Esophagus muscularis mucosa (tissue), 4 donors: ENCODE measurements around the gene TGFBR3. TPM values are rescaled to one million over a fixed set of nuclear protein-coding genes. Genes with fewer than 3 reads are reported as not detected.

ENCODE experiments used
- DNase-seq: peaks from one replicate; pipeline ENCODE4 v3.0.0-alpha.2; 2017; ENCODE audit errors: extremely low spot score
- H3K27ac ChIP-seq, 4 donors: fragments of 200-600 bp; sonication (generic); replicated peaks in 1 of 4; 1 replicate in 3 of 4; 2 replicates in 1 of 4; pipeline ENCODE4 v1.5.1; 2016 to 2019; ENCODE audit warnings: mild to moderate bottlenecking in 1 of 4
- H3K27me3 ChIP-seq, 4 donors: fragments of 200-600 bp; sonication (generic); one replicate each; pipeline versions ENCODE4 v1.5.1 to v1.6.0; 2016 to 2019
- H3K36me3 ChIP-seq, 4 donors: fragments of 200-600 bp; sonication (generic); one replicate each; pipeline ENCODE4 v1.5.1; 2016 to 2019
- H3K4me1 ChIP-seq, 4 donors: fragments of 200-600 bp; sonication (generic); one replicate each; pipeline ENCODE4 v1.5.1; 2016 to 2019
- H3K4me3 ChIP-seq, 4 donors: fragments of 200-600 bp; sonication (generic); 1 replicate in 2 of 4; 2 replicates in 2 of 4; pipeline ENCODE4 v1.5.1; 2016 to 2019; ENCODE audit warnings: mild to moderate bottlenecking in 4 of 4, moderate library complexity in 1 of 4
- H3K9me3 ChIP-seq, 4 donors: fragments of 200-600 bp; sonication (generic); 1 replicate in 3 of 4; 2 replicates in 1 of 4; pipeline ENCODE4 v1.5.1; 2016 to 2019
- CTCF ChIP-seq, 3 experiments: fragments of 200-600 bp in 2 of 3; fragments of 450-650 bp in 1 of 3; sonication (generic) in 2 of 3; IDR thresholded peaks; one replicate each; pipeline ENCODE4 v1.5.1; 2017 to 2019; ENCODE audit warnings: antibody characterized with exemption in 3 of 3, mild to moderate bottlenecking in 2 of 3, moderate library complexity in 1 of 3
- EP300 ChIP-seq: sonication (generic); formaldehyde crosslinking; IDR thresholded peaks from one replicate; pipeline ENCODE4 v1.6.1; 2017; ENCODE audit warnings: antibody characterized with exemption
- POLR2A ChIP-seq: fragments of 450-650 bp; IDR thresholded peaks from one replicate; pipeline ENCODE4 v1.6.1; 2017; ENCODE audit warnings: antibody characterized with exemption, moderate library complexity, mild to moderate bottlenecking, low read depth
- POLR2AphosphoS5 ChIP-seq, 2 donors: sonication (generic); formaldehyde crosslinking; IDR thresholded peaks; one replicate each; pipeline ENCODE4 v1.6.1; 2017; ENCODE audit warnings: antibody characterized with exemption in 2 of 2
- whole genome bisulfite sequencing: methylation state at CpG from one replicate; pipeline ENCODE4 v1.1.5; 2018; 5-methylcytosine and 5-hydroxymethylcytosine counted together
- intact Hi-C: fragments of 100-400 bp; cut with DNase I; formaldehyde crosslinking; loops from one replicate; pipeline ENCODE4 v1.15.1; 2023
- total RNA-seq, 4 donors: library from RNA; depleted of rRNA; stranded (reverse); fragments of >200 nt; gene quantifications; one replicate each; pipeline versions ENCODE4 v1.1.0 to v1.2.1, GENCODE V29; 2016

Gene TGFBR3
- total RNA-seq, 4 donors from 2014 or later, result 176 to 262 (median 188) TPM

DNA sequence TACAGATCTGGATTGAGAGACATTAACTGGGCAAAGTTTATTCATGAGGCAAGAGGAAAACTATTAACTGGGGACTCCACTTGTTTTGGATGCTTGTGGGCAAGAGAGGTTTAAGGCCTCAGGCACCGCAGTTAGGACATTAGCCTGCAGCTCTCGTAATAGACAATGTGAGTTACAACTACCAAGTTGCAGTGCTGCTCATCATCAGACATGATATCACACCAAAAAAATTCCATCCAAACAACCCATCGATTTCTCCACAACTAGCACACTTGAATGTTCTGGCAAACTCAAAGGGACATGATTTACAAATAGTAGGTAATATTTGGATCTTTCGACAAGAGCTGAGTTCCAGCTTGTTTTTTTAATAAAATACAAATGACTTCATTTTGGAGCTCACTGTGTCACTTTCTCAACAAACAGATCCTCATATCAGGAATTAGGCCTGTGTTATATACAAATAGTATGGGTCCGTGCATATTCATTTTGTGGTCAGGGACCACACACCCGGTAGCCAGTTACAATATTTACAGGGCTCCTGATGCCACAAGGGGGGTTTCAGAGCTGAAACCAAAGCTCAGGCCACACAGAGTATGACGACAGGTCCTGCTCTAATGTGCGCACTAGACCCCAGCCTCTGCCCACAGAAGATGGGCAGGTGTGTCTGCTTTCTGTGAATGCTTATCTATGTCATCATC is 128.0 kb downstream of the TGFBR3 start:
- no peak for DNase-seq
- no peaks in the 10 kb centered on the region for H3K9me3 ChIP-seq
- H3K4me3 ChIP-seq, result no peak overlapping the region
- WGBS, result 65% methylated on average over 8 of the region's 8 CpGs
- intact Hi-C loops, result no loop called here
- H3K4me1 ChIP-seq, result peaks cover 16 to 100% (median 94%) of the 10 kb centered on the region in 4 donors
- TF ChIP-seq EP300 (no peak), POLR2AphosphoS5 (IDR thresholded peaks at IDR 0.05) (peak in 1 of 2 donors; percentile 57)
- H3K36me3 ChIP-seq, result peaks cover 0 to 7% (median 0%) of the 10 kb centered on the region in 4 donors
- no peaks in the 10 kb centered on the region for H3K27me3 ChIP-seq
- peak overlapping the region; percentile 74 to 83 (median 82) for H3K27ac ChIP-seq

DNA sequence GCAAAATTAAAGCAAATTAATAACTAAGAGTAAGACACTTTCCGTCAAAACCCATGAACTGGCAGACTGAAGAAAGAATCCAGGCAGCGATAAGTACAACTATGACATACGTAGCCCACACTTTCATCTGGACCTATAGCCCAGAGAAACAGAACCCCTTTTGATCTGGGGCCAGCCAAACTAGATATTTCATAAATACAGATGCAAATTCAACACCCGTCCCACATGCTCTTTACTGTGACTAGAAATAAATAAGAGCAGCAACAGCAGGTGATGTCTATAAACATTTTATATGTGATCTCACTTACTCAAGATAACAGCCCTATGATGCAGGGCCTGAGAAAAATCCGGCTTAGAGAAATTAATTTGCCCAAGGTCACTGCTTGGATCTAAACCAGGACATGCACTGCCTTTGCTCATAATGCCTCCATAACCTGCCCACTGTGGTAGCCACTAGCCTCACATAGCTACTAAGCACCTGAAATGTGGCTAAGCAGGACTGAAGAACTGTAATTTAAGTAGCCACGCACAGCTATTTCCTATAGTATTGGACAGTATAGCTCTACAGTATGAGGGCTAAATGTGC is 130.2 kb downstream of the TGFBR3 start:
- DNase-seq, result no peak
- H3K27me3 ChIP-seq, result no peaks in the 10 kb centered on the region
- H3K9me3 ChIP-seq, result no peaks in the 10 kb centered on the region
- H3K4me3 ChIP-seq, result no peak overlapping the region
- intact Hi-C loops, result no loop called here
- peak overlapping the region; percentile 74 to 83 (median 82) for H3K27ac ChIP-seq
- peaks cover 0 to 7% (median 0%) of the 10 kb centered on the region in 4 donors for H3K36me3 ChIP-seq
- peaks cover 35 to 100% (median 94%) of the 10 kb centered on the region in 4 donors for H3K4me1 ChIP-seq
- WGBS, result 80% methylated on average over 6 of the region's 6 CpGs
- TF ChIP-seq CTCF (IDR thresholded peaks at IDR 0.05), result no peak
- TF ChIP-seq POLR2A, result no peak
- TF ChIP-seq EP300, result no peak
- TF ChIP-seq POLR2AphosphoS5 (IDR thresholded peaks at IDR 0.05), result peak in 1 of 2 donors; percentile 4

GRCh38 chr1:91754816-91755580 is 131.0 kb downstream of the TGFBR3 start:
- Histone ChIP-seq H3K4me1 (peaks cover 43 to 100% (median 94%) of the 10 kb centered on the region in 4 donors), H3K36me3 (peaks cover 0 to 7% (median 0%) of the 10 kb centered on the region in 4 donors), H3K27me3 (no peaks in the 10 kb centered on the region), H3K9me3 (no peaks in the 10 kb centered on the region), H3K27ac (peak overlapping the region; percentile 74 to 83 (median 82)), H3K4me3 (no peak overlapping the region)
- peak; percentile 75 to 78 for TF ChIP-seq POLR2AphosphoS5 (IDR thresholded peaks at IDR 0.05)
- TF ChIP-seq CTCF (IDR thresholded peaks at IDR 0.05), result no peak
- DNase-seq, result no peak
- intact Hi-C loops, result no loop called here
- WGBS, result 40% methylated on average over 12 of the region's 12 CpGs

DNA sequence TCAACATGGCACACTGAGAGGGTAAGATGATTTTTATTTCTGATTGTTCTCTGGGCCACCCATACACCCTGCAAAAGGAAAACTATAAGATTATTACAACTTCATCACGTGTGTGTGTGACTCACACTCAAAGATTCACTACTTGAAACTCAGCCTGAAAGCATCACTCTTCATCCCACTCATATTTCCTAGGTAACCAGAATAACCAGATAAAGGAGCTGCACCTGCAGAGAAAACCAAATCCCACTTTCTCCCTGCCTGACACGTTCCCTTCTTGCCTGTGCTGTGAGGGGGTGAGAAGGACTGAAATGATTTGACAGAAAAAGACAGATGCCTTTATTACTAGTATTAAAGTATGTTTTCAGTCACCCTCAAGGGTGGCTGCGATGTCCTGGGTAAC is 131.6 kb downstream of the TGFBR3 start:
- Histone ChIP-seq H3K9me3 (no peaks in the 10 kb centered on the region), H3K36me3 (peaks cover 0 to 7% (median 0%) of the 10 kb centered on the region in 4 donors), H3K4me3 (no peak overlapping the region), H3K4me1 (peaks cover 49 to 100% (median 94%) of the 10 kb centered on the region in 4 donors), H3K27ac (peak overlapping the region; percentile 74 to 83 (median 82)), H3K27me3 (no peaks in the 10 kb centered on the region)
- intact Hi-C loops, result no loop called here
- DNase-seq, result no peak
- TF ChIP-seq POLR2AphosphoS5 (IDR thresholded peaks at IDR 0.05), result peak in 1 of 2 donors; percentile 5
- TF ChIP-seq POLR2A, result no peak
- no peak for TF ChIP-seq EP300
- TF ChIP-seq CTCF (IDR thresholded peaks at IDR 0.05), result no peak
- WGBS, result 20% methylated on average over 3 of the region's 3 CpGs

DNA sequence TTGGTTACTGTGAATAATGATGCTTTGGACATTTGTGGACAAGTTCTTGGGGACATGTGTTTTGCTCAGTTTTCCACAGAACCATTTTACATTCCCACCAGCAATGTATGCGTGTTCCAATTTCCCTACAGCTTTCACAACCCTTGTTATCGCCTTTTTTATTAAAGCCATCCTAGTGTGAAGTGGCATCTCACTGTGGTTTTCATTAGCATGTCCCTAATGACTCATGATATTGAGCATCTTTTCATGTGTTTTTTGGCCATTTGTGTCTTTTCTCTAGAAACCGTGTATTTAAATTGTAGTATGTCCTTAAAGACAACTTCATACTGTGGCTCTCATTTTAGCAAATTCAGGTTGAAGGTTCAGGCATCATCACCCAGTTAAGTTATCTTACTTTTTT is 132.1 kb downstream of the TGFBR3 start:
- intact Hi-C loops, result no loop called here
- Histone ChIP-seq H3K9me3 (no peaks in the 10 kb centered on the region), H3K27me3 (no peaks in the 10 kb centered on the region), H3K27ac (peak overlapping the region; percentile 74 to 83 (median 82)), H3K4me3 (no peak overlapping the region), H3K4me1 (peaks cover 54 to 100% (median 94%) of the 10 kb centered on the region in 4 donors), H3K36me3 (peaks cover 0 to 7% (median 0%) of the 10 kb centered on the region in 4 donors)
- TF ChIP-seq POLR2AphosphoS5 (IDR thresholded peaks at IDR 0.05), result no peak
- no peak for TF ChIP-seq POLR2A
- no peak for TF ChIP-seq EP300
- TF ChIP-seq CTCF (IDR thresholded peaks at IDR 0.05), result no peak
- no peak for DNase-seq
- WGBS, result 54% methylated on average over 3 of the region's 3 CpGs
